HCT116 (cell line): ENCODE results near the gene TSPAN13. TPM values are rescaled to one million over a fixed set of nuclear protein-coding genes. Genes with fewer than 3 reads are reported as not detected.

ENCODE experiments used
- ATAC-seq: fragments of 200-7000 bp; cut with Tn5 transposase; 2 replicates; pipeline ENCODE4 v1.9.1; 2020; ENCODE audit warnings: mild to moderate bottlenecking, moderate library complexity
- BruUV-seq: library from RNA; stranded (reverse); fragments of 400-500 nt; replicated peaks from 2 replicates; lab custom pipeline; 2021; lab: Mats Ljungman, UMichigan
- CTCF ChIA-PET: fragments of 300-600 bp; sonication (Branson Sonifier 250); formaldehyde crosslinking; loops from one replicate; lab custom pipeline; 2021; ENCODE audit warnings: antibody characterized with exemption; lab: Charles Lee
- POLR2A ChIA-PET: fragments of 300-600, 350-600 bp; sonication (Branson Sonifier 250); formaldehyde crosslinking; loops from one replicate; lab custom pipeline; 2021; ENCODE audit warnings: antibody characterized with exemption; lab: Charles Lee
- RAD21 ChIA-PET, 2 experiments: fragments of 300-600 bp; sonication (Branson Sonifier 250); formaldehyde crosslinking; loops; one replicate each; lab custom pipeline; 2023; ENCODE audit warnings: low total read pairs in 2 of 2; ENCODE audit not compliant: uncharacterized antibody in 2 of 2, unreplicated experiment in 2 of 2, low non-redundant PET in 1 of 2; lab: Charles Lee
- DNase-seq: peaks from one replicate; pipeline ENCODE4 v3.0.0-alpha.2; 2010; ENCODE audit warnings: low read depth, low spot score
- H2AFZ ChIP-seq: fragments of 200-600 bp; shearing (Covaris generic), sonication (generic); 2 replicates; pipeline ENCODE4 v1.6.1; 2017; ENCODE audit warnings: low read depth, mixed run types, mixed read lengths, antibody characterized with exemption, low read length; ENCODE audit not compliant: poor library complexity, severe bottlenecking
- H3K27ac ChIP-seq: 2 replicates; pipeline ENCODE4 v1.5.1; 2012; ENCODE audit warnings: low read depth, low read length
- H3K27me3 ChIP-seq: fragments of 200-600 bp; sonication (generic); 2 replicates; pipeline ENCODE4 v1.6.1; 2016; ENCODE audit warnings: mixed run types, low read length, mixed read lengths; ENCODE audit not compliant: insufficient read depth
- H3K36me3 ChIP-seq, 2 experiments: fragments of 200-500 bp in 1 of 2; fragments of 200-600 bp in 1 of 2; sonication (Bioruptor generic) in 1 of 2; sonication (generic) in 1 of 2; 2 replicates each; pipeline versions ENCODE4 v1.5.1 to v1.6.1; 2014 to 2016; ENCODE audit warnings: low read length in 2 of 2, inconsistent platforms in 1 of 2, mixed read lengths in 1 of 2, mixed run types in 1 of 2; ENCODE audit not compliant: insufficient read depth in 2 of 2, control insufficient read depth in 1 of 2
- H3K4me1 ChIP-seq, 2 experiments: fragments of 200-600 bp in 1 of 2; sonication (generic) in 1 of 2; 2 replicates each; pipeline versions ENCODE4 v1.5.1 to v1.6.1; 2012 to 2017; ENCODE audit warnings: low read length in 2 of 2, inconsistent platforms in 1 of 2, mild to moderate bottlenecking in 1 of 2, mixed read lengths in 1 of 2, mixed run types in 1 of 2, moderate library complexity in 1 of 2; ENCODE audit not compliant: insufficient read depth in 2 of 2, control insufficient read depth in 1 of 2
- H3K4me2 ChIP-seq: fragments of 200-600 bp; sonication (generic); 2 replicates; pipeline ENCODE4 v1.6.1; 2017; ENCODE audit warnings: mixed run types, low read length, mixed read lengths
- H3K4me3 ChIP-seq, 2 experiments: fragments of 200-600 bp in 1 of 2; sonication (generic) in 1 of 2; replicated peaks in 1 of 2; 2 replicates each; pipeline ENCODE4 v1.5.1; 2011 to 2016; ENCODE audit warnings: low read length in 2 of 2, control low read depth in 1 of 2, low read depth in 1 of 2, mild to moderate bottlenecking in 1 of 2, mixed read lengths in 1 of 2, mixed run types in 1 of 2
- H3K79me2 ChIP-seq: fragments of 200-600 bp; sonication (generic); 2 replicates; pipeline ENCODE4 v1.6.1; 2017; ENCODE audit warnings: mild to moderate bottlenecking, mixed run types, low read length, moderate library complexity, mixed read lengths; ENCODE audit not compliant: insufficient read depth
- H3K9ac ChIP-seq: fragments of 200-600 bp; sonication (generic); 2 replicates; pipeline ENCODE4 v1.6.1; 2016; ENCODE audit warnings: low read length, mixed read lengths
- H3K9me2 ChIP-seq: fragments of 200-600 bp; sonication (generic), shearing (Covaris generic); 2 replicates; pipeline ENCODE4 v1.6.1; 2017; ENCODE audit warnings: mixed run types, mild to moderate bottlenecking, moderate library complexity; ENCODE audit not compliant: insufficient read depth
- H3K9me3 ChIP-seq, 2 experiments: fragments of 200-500 bp in 1 of 2; fragments of 200-600 bp in 1 of 2; sonication (Bioruptor generic) in 1 of 2; sonication (generic) in 1 of 2; 2 replicates each; pipeline ENCODE4 v1.6.1; 2014 to 2017; ENCODE audit warnings: low read length in 2 of 2, mixed read lengths in 2 of 2, inconsistent platforms in 1 of 2, low read depth in 1 of 2, mild to moderate bottlenecking in 1 of 2, mixed run types in 1 of 2, moderate library complexity in 1 of 2; ENCODE audit not compliant: control insufficient read depth in 1 of 2, insufficient read depth in 1 of 2
- H4K20me1 ChIP-seq: fragments of 200-600 bp; sonication (generic), shearing (Covaris generic); 2 replicates; pipeline ENCODE4 v1.6.1; 2017; ENCODE audit warnings: mixed run types, mild to moderate bottlenecking, moderate library complexity; ENCODE audit not compliant: insufficient read depth
- CBX3 ChIP-seq: IDR thresholded peaks from 2 replicates; pipeline ENCODE4 v1.6.1; 2012; ENCODE audit warnings: low read depth
- CEBPB ChIP-seq: IDR thresholded peaks from 2 replicates; pipeline ENCODE4 v1.6.1; 2012; ENCODE audit warnings: low read depth
- EGR1 ChIP-seq: IDR thresholded peaks from 2 replicates; pipeline ENCODE4 v1.6.1; 2012; ENCODE audit warnings: low read depth
- ELF1 ChIP-seq: IDR thresholded peaks from 2 replicates; pipeline ENCODE4 v1.6.1; 2012; ENCODE audit warnings: low read depth, borderline replicate concordance
- EZH2 ChIP-seq: fragments of 200-600 bp; sonication (generic); IDR thresholded peaks from 2 replicates; pipeline ENCODE4 v1.6.1; 2017; ENCODE audit warnings: antibody characterized with exemption, mixed run types
- EZH2phosphoT487 ChIP-seq: fragments of 200-600 bp; IDR thresholded peaks from 2 replicates; pipeline ENCODE4 v1.6.1; 2018; ENCODE audit warnings: antibody characterized with exemption, borderline replicate concordance
- FOSL1 ChIP-seq: IDR thresholded peaks from 2 replicates; pipeline ENCODE4 v1.6.1; 2012; ENCODE audit warnings: low read depth
- JUND ChIP-seq: IDR thresholded peaks from 2 replicates; pipeline ENCODE4 v1.6.1; 2012
- POLR2A ChIP-seq: IDR thresholded peaks from 2 replicates; pipeline ENCODE4 v1.7.0; 2011; ENCODE audit warnings: borderline replicate concordance; ENCODE audit not compliant: insufficient read depth, insufficient read length; ENCODE audit errors: extremely low read depth
- POLR2AphosphoS5 ChIP-seq: IDR thresholded peaks from 2 replicates; pipeline ENCODE4 v1.6.1; 2011; ENCODE audit warnings: mild to moderate bottlenecking, low read depth, low read length, moderate library complexity
- SIN3A ChIP-seq: IDR thresholded peaks from 2 replicates; pipeline ENCODE4 v1.6.1; 2012; ENCODE audit warnings: low read depth
- SP1 ChIP-seq: IDR thresholded peaks from 2 replicates; pipeline ENCODE4 v1.6.1; 2012; ENCODE audit warnings: low read depth
- SRF ChIP-seq: IDR thresholded peaks from 2 replicates; pipeline ENCODE4 v1.6.1; 2012; ENCODE audit warnings: low read depth
- TCF7L2 ChIP-seq: IDR thresholded peaks from 2 replicates; pipeline ENCODE4 v1.7.0; 2011; ENCODE audit warnings: borderline replicate concordance, inconsistent platforms; ENCODE audit not compliant: insufficient read depth, insufficient read length; ENCODE audit errors: extremely low read depth
- ZFX ChIP-seq: fragments of 450-650 bp; IDR thresholded peaks from 2 replicates; pipeline ENCODE4 v1.6.1; 2017
- ZNF274 ChIP-seq: fragments of 200-500 bp; sonication (Bioruptor generic); IDR thresholded peaks from 2 replicates; pipeline ENCODE4 v1.6.1; 2014; ENCODE audit warnings: mild to moderate bottlenecking, low read depth, low read length, inconsistent platforms
- intact Hi-C: fragments of 100-400 bp; cut with micrococcal nuclease; formaldehyde crosslinking; loops from 2 replicates; pipeline ENCODE4 v1.10.0; 2022
- total RNA-seq: library from RNA; stranded (reverse); gene quantifications from one replicate; pipeline ENCODE4 v1.2.1, GENCODE V29; 2021; ENCODE audit not compliant: unreplicated experiment
- TF ChIP-seq, protein P1 (sequence below), 3 experiments: fragments of 200-600 bp in 1 of 3; sonication (generic) in 1 of 3; IDR thresholded peaks in 2 of 3; conservative IDR thresholded peaks in 1 of 3; 2 replicates each; pipeline ENCODE4 v1.5.1; 2012 to 2017; ENCODE audit warnings: low read depth in 2 of 3, low read length in 2 of 3, antibody characterized with exemption in 1 of 3, borderline replicate concordance in 1 of 3, control low read depth in 1 of 3, mild to moderate bottlenecking in 1 of 3, mixed read lengths in 1 of 3, mixed run types in 1 of 3, moderate library complexity in 1 of 3; ENCODE audit not compliant: insufficient read depth in 1 of 3
- TF ChIP-seq, protein P2 (sequence below): IDR thresholded peaks from 2 replicates; pipeline ENCODE4 v1.6.1; 2012

TSPAN13 gene
- total RNA-seq, 1 experiment from 2014 or later = 18.5 TPM

DNA sequence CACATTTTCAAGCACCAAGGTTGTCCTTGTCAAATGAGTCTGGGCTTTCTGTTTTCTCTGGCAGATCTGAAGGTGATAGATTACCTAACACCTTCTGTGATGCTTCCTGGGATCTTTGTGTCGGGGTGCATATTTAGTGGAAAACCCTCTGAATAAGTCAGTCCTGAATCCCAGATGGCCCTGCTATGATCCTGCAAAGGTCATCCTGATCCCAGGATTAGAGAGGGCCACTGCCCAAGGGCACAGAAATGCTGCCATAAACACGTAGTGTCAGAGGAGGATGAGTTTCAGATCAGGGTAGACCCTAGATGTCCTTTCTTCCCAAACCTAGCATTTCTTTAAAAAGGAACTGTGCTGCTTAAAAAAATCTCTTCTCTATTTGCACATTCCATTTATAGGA lies 32.3 kb downstream of the TSPAN13 start:
- ATAC-seq (no peak), DNase-seq (no peak)
- intact Hi-C loops = no loop called here
- Histone ChIP-seq H3K27ac (no peak overlapping the region), H3K27me3 (no peaks in the 10 kb centered on the region), H3K4me1 (no peaks in the 10 kb centered on the region), H3K79me2 (no peaks in the 10 kb centered on the region), H4K20me1 (no peaks in the 10 kb centered on the region), H3K4me2 (no peak overlapping the region), H3K4me3 (no peak overlapping the region), H3K9ac (no peak overlapping the region), H3K9me3 (no peaks in the 10 kb centered on the region), H3K9me2 (no peaks in the 10 kb centered on the region), H2AFZ (no peak overlapping the region), H3K36me3 (no peaks in the 10 kb centered on the region; a peak in 1 of 4 replicates)
- BruUV-seq = no TSS peak
- CTCF ChIA-PET = no interaction called here
- TF ChIP-seq EGR1 (no peak), EZH2phosphoT487 (no peak), ZFX (no peak), SIN3A (no peak), FOSL1 (no peak), ELF1 (no peak), CBX3 (no peak), JUND (no peak), POLR2AphosphoS5 (no peak), ZNF274 (no peak), TCF7L2 (no peak), SRF (no peak), SP1 (no peak), POLR2A (no peak), EZH2 (no peak), CEBPB (no peak)
- TF ChIP-seq, protein P1, sequence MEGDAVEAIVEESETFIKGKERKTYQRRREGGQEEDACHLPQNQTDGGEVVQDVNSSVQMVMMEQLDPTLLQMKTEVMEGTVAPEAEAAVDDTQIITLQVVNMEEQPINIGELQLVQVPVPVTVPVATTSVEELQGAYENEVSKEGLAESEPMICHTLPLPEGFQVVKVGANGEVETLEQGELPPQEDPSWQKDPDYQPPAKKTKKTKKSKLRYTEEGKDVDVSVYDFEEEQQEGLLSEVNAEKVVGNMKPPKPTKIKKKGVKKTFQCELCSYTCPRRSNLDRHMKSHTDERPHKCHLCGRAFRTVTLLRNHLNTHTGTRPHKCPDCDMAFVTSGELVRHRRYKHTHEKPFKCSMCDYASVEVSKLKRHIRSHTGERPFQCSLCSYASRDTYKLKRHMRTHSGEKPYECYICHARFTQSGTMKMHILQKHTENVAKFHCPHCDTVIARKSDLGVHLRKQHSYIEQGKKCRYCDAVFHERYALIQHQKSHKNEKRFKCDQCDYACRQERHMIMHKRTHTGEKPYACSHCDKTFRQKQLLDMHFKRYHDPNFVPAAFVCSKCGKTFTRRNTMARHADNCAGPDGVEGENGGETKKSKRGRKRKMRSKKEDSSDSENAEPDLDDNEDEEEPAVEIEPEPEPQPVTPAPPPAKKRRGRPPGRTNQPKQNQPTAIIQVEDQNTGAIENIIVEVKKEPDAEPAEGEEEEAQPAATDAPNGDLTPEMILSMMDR (IDR thresholded peaks at IDR 0.05 in 2 of 3, conservative IDR thresholded peaks at IDR 0.05 in 1 of 3; ENCODE audit: borderline replicate concordance in 1 of 3, insufficient read depth in 1 of 3, low read depth in 2 of 3, low read length in 2 of 3) = no peak
- TF ChIP-seq, protein P2, sequence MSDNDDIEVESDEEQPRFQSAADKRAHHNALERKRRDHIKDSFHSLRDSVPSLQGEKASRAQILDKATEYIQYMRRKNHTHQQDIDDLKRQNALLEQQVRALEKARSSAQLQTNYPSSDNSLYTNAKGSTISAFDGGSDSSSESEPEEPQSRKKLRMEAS = no peak
- POLR2A ChIA-PET = no interaction called here
- RAD21 ChIA-PET = no interaction called here
